COLO668 (cell line): ENCODE results near the gene ELK3.
"Not testable (repeated sequence)": the region's sequence is repeated elsewhere in the genome, so short reads cannot be mapped to it uniquely, and the experiment has no call there.

Experiments used
- DNase-seq: peaks from one replicate; lab custom pipeline; 2025; ENCODE audit not compliant: unreplicated experiment; lab: John Stamatoyannopoulos, UW

ELK3 gene

DNA sequence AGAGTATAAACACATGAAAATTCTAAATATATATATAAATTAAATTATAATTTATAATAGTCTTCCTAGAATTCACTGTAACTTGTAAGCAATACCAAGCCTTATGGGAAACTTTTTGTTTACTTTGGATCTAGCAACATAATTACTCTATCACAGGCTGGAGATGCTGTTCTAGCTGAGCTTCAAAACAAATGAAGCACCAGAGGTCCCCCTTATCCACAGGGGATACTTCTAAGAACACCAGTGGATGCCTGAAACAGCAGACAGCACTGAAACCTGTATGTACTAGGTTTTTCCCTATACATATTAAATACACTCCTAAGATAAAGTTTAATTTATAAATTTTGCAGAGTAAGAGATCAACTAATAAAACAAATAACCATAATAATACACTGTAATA lies 109.5 kb downstream of the ELK3 start:
- DNase-seq, result no peak

DNA sequence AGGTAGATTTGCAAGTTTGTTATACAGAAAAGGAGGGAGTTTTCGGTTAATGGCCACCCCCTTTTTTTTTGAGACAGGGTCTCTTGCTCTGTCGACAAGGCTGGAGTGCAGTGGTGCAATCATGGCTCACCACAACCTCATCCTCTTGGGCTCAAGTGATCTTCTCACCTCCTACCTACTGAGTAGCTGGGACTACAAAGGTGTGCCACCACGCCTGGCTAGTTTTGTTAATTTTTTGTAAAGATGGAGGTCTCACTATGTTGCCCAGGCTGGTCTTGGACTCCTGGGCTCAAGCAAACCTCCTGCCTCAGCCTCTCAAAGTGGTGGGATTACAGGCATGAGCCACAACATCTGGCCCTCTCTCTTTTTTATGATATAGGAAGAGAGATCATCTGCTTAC lies 111.5 kb downstream of the ELK3 start:
- DNase-seq, result no peak

- DNase-seq, result no peak
These were observed 114.7 kb downstream of the ELK3 start for GRCh38 chr12:96308881-96309280.

GRCh38 chr12:96310067-96310466 lies 115.9 kb downstream of the ELK3 start:
- no peak for DNase-seq

DNA sequence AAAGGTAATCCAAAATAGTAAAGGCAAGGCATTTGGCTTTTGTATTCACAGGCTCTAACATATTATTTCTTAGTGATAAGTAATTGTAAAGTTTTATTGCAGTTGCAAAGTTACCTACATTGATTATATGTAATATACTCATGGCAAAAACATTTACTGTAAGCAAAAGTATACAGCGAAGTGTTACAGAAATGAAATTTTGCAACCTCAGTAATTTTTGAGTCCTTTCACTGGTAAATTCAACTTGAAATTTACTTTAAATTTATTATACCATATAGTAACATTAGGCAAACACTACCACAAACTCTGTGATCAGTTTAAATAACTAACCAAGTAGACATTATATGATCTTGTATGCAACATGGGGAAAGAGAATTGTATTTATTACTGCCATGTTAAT lies 117.0 kb downstream of the ELK3 start:
- no peak for DNase-seq

- DNase-seq, result no peak
These were observed 119.4 kb downstream of the ELK3 start for GRCh38 chr12:96313606-96314005.

GRCh38 chr12:96314723-96315122 lies 120.5 kb downstream of the ELK3 start:
- no peak for DNase-seq

- not testable (repeated sequence) for DNase-seq
These were observed 121.7 kb downstream of the ELK3 start for GRCh38 chr12:96315741-96316481.

DNA sequence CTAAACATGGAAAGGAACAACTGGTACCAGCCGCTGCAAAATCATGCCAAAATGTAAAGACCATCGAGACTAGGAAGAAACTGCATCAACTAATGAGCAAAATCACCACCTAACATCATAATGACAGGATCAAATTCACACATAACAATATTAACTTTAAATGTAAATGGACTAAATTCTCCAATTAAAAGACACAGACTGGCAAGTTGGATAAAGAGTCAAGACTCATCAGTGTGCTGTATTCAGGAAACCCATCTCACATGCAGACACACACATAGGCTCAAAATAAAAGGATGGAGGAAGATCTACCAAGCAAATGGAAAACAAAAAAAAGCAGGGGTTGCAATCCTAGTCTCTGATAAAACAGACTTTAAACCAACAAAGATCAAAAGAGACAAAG lies 123.6 kb downstream of the ELK3 start:
- DNase-seq, result not testable (repeated sequence)
